HEK293 (cell line): ENCODE results near the gene RAB3C.

Source experiments
- CTCF ChIA-PET: fragments of 350-600 bp; formaldehyde crosslinking; extraction: SDS; loops from one replicate; lab custom pipeline; 2021; ENCODE audit warnings: antibody characterized with exemption; lab: Yijun Ruan, JAX
- POLR2A ChIA-PET: fragments of 300-600 bp; formaldehyde crosslinking; extraction: SDS; loops from one replicate; lab custom pipeline; 2020; ENCODE audit warnings: antibody characterized with exemption, inconsistent platforms; lab: Yijun Ruan, JAX
- H3K27ac ChIP-seq: fragments of 200-500 bp; sonication (Bioruptor generic); 2 replicates; pipeline ENCODE4 v1.5.1; 2014; ENCODE audit warnings: low read depth, low read length, control low read depth, inconsistent platforms; ENCODE audit errors: extremely low read depth
- H3K36me3 ChIP-seq, 2 experiments: fragments of 200-500 bp in 1 of 2; sonication (Bioruptor generic) in 1 of 2; 1 replicate in 1 of 2; 2 replicates in 1 of 2; pipeline ENCODE4 v1.5.1; 2014 to 2017; ENCODE audit warnings: inconsistent platforms in 2 of 2, low read length in 2 of 2; ENCODE audit not compliant: control insufficient read depth in 2 of 2, insufficient read depth in 1 of 2
- H3K4me1 ChIP-seq: fragments of 200-500 bp; sonication (Bioruptor generic); 2 replicates; pipeline ENCODE4 v1.5.1; 2014; ENCODE audit warnings: mild to moderate bottlenecking, low read length, inconsistent platforms; ENCODE audit not compliant: control insufficient read depth, insufficient read depth
- H3K4me3 ChIP-seq: 2 replicates; pipeline ENCODE4 v1.5.1; 2011; ENCODE audit warnings: low read depth, mild to moderate bottlenecking, control low read depth, low read length, moderate library complexity
- H3K9me3 ChIP-seq: fragments of 200-500 bp; sonication (Bioruptor generic); 2 replicates; pipeline ENCODE4 v1.5.1; 2014; ENCODE audit warnings: low read depth, low read length, inconsistent platforms; ENCODE audit not compliant: control insufficient read depth, insufficient read depth
- HOXC10 ChIP-seq: sonication (generic); formaldehyde crosslinking; IDR thresholded peaks from 2 replicates; pipeline ENCODE4 v1.8.1; 2023; ENCODE audit warnings: mild to moderate bottlenecking, missing genetic modification reagents
- IKZF3 ChIP-seq: fragments of 450-650 bp; IDR thresholded peaks from 2 replicates; pipeline ENCODE4 v1.5.0; 2018; ENCODE audit warnings: missing biosample characterization, mild to moderate bottlenecking, missing genetic modification characterization, moderate library complexity
- MEIS1 ChIP-seq: sonication (generic); formaldehyde crosslinking; IDR thresholded peaks from 2 replicates; pipeline ENCODE4 v1.8.1; 2022; ENCODE audit warnings: missing genetic modification reagents, mild to moderate bottlenecking, borderline replicate concordance
- OVOL3 ChIP-seq: fragments of 450-650 bp; formaldehyde crosslinking; IDR thresholded peaks from 2 replicates; pipeline ENCODE4 v1.5.1; 2016; ENCODE audit warnings: missing biosample characterization, missing genetic modification characterization
- PRDM1 ChIP-seq: fragments of 450-650 bp; formaldehyde crosslinking; IDR thresholded peaks from 2 replicates; pipeline ENCODE4; 2016; ENCODE audit warnings: missing biosample characterization, missing genetic modification characterization
- REPIN1 ChIP-seq: fragments of 450-650 bp; formaldehyde crosslinking; IDR thresholded peaks from 2 replicates; pipeline ENCODE4 v1.5.1; 2017; ENCODE audit warnings: missing biosample characterization, missing genetic modification characterization, low read depth
- SP3 ChIP-seq: fragments of 450-650 bp; formaldehyde crosslinking; IDR thresholded peaks from 2 replicates; pipeline ENCODE4 v1.5.1; 2016; ENCODE audit warnings: missing biosample characterization, missing genetic modification characterization
- ZFP3 ChIP-seq: fragments of 450-650 bp; formaldehyde crosslinking; IDR thresholded peaks from 2 replicates; pipeline ENCODE4 v1.5.1; 2016; ENCODE audit warnings: low read depth, missing biosample characterization, missing genetic modification characterization
- ZNF132 ChIP-seq: fragments of 450-650 bp; formaldehyde crosslinking; IDR thresholded peaks from 2 replicates; pipeline ENCODE4 v1.5.1; 2017; ENCODE audit warnings: missing biosample characterization, missing genetic modification characterization, borderline replicate concordance
- ZNF174 ChIP-seq: fragments of 450-650 bp; formaldehyde crosslinking; IDR thresholded peaks from 2 replicates; pipeline ENCODE4 v1.5.0; 2017; ENCODE audit warnings: missing biosample characterization, mild to moderate bottlenecking, missing genetic modification characterization
- ZNF2 ChIP-seq: fragments of 450-650 bp; formaldehyde crosslinking; IDR thresholded peaks from 2 replicates; pipeline ENCODE4 v1.5.1; 2016; ENCODE audit warnings: missing biosample characterization, missing genetic modification characterization
- ZNF354C ChIP-seq: fragments of 450-650 bp; formaldehyde crosslinking; IDR thresholded peaks from 2 replicates; pipeline ENCODE4 v1.5.1; 2016; ENCODE audit warnings: missing biosample characterization, missing genetic modification characterization, low read depth, borderline replicate concordance
- ZNF510 ChIP-seq: fragments of 450-650 bp; formaldehyde crosslinking; IDR thresholded peaks from 2 replicates; pipeline ENCODE4 v1.5.1; 2018; ENCODE audit warnings: mild to moderate bottlenecking, missing genetic modification characterization, missing biosample characterization; ENCODE audit not compliant: insufficient replicate concordance
- ZNF555 ChIP-seq: fragments of 450-650 bp; formaldehyde crosslinking; conservative IDR thresholded peaks from 2 replicates; pipeline ENCODE4 v1.5.1; 2017; ENCODE audit warnings: missing biosample characterization, mild to moderate bottlenecking, missing genetic modification characterization, inconsistent platforms
- ZNF600 ChIP-seq: fragments of 450-650 bp; formaldehyde crosslinking; IDR thresholded peaks from 2 replicates; pipeline ENCODE4 v1.5.1; 2016; ENCODE audit warnings: missing biosample characterization, missing genetic modification characterization
- ZNF626 ChIP-seq: fragments of 450-650 bp; sonication (Bioruptor Pico); formaldehyde crosslinking; IDR thresholded peaks from 2 replicates; pipeline ENCODE4 v1.5.1; 2018; ENCODE audit warnings: missing biosample characterization, missing genetic modification characterization, inconsistent platforms
- ZNF629 ChIP-seq: fragments of 450-650 bp; formaldehyde crosslinking; IDR thresholded peaks from 2 replicates; pipeline ENCODE4 v1.5.1; 2017; ENCODE audit warnings: missing biosample characterization, missing genetic modification characterization
- ZNF664 ChIP-seq: fragments of 450-650 bp; formaldehyde crosslinking; IDR thresholded peaks from 2 replicates; pipeline ENCODE4 v1.5.1; 2016; ENCODE audit warnings: missing biosample characterization, missing genetic modification characterization
- ZNF791 ChIP-seq: fragments of 450-650 bp; formaldehyde crosslinking; IDR thresholded peaks from 2 replicates; pipeline ENCODE4 v1.5.1; 2016; ENCODE audit warnings: missing biosample characterization, missing genetic modification characterization
- ZNF837 ChIP-seq: fragments of 450-650 bp; formaldehyde crosslinking; IDR thresholded peaks from 2 replicates; pipeline ENCODE4 v1.5.1; 2016; ENCODE audit warnings: missing biosample characterization, missing genetic modification characterization
- ZSCAN30 ChIP-seq: fragments of 450-650 bp; IDR thresholded peaks from 2 replicates; pipeline ENCODE4 v1.5.1; 2018; ENCODE audit warnings: missing biosample characterization, mild to moderate bottlenecking, missing genetic modification characterization, moderate library complexity
- TF ChIP-seq, protein P1 (sequence below): fragments of 450-650 bp; formaldehyde crosslinking; IDR thresholded peaks from 2 replicates; pipeline ENCODE4 v1.5.1; 2016; ENCODE audit warnings: missing biosample characterization, missing genetic modification characterization
- TF ChIP-seq, protein P2 (sequence below): fragments of 450-650 bp; formaldehyde crosslinking; IDR thresholded peaks from 2 replicates; pipeline ENCODE4 v1.5.1; 2016; ENCODE audit warnings: missing biosample characterization, missing genetic modification characterization

RAB3C gene

DNA sequence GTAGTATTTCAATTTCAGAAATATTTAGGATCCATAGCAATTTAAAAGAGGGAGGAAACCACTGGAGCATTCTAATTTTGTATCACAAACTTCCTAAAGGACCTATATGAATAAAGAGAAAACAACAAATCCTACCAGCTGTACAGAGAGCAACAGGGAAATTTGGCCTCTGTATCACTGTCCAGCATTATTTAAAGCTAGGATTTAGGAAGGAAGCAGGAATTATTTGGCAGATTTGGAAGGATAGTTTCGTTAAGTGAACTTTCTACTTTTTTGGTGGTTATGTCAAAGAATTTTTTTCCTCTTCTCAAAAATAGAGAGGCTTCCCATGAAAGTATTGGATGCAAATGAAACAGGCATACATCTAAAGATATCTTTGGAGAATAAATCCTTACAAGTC is 269.7 kb downstream of the RAB3C start:
- Histone ChIP-seq H3K36me3 (no peaks in the 10 kb centered on the region), H3K27ac (no peak overlapping the region), H3K4me1 (peaks cover 2% of the 10 kb centered on the region; the same call in 1 of the 2 replicates), H3K9me3 (no peaks in the 10 kb centered on the region), H3K4me3 (no peak overlapping the region)
- POLR2A ChIA-PET = no interaction called here
- no peak for TF ChIP-seq ZNF791 (tag by site-specific recombination)
- TF ChIP-seq ZNF626 (tag by site-specific recombination) = no peak
- no peak for TF ChIP-seq PRDM1 (tag by site-specific recombination)
- TF ChIP-seq ZNF354C (tag by site-specific recombination) = no peak
- TF ChIP-seq ZNF510 (tag by site-specific recombination) = no peak
- TF ChIP-seq ZNF2 (tag by site-specific recombination) = no peak
- CTCF ChIA-PET = interaction anchor here (0.7 to 9.1 kb wide), 3 partner anchors 11 to 354 kb away, joined by 3 to 118 read pairs (median 4); no protein-coding TSS in a partner anchor

DNA sequence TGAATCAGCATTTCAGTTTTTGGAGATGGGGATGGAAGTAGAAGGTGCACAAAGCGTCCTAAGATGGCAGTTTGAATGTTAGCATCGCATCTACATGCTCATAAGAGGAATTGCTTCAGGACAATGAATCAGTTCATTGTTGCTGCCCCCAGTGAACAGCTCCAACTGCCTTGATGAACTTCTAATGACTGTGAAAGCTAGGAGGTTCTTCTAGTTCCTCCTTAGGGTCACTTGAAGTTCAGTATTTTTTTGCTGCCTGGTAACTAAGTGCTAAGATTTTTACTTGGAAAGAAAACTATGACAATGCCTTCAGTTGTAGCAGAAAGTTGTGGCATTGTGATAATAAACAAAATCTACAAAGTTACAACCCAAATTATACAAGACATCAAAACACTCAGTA is 271.6 kb downstream of the RAB3C start:
- Histone ChIP-seq H3K27ac (no peak overlapping the region), H3K36me3 (no peaks in the 10 kb centered on the region), H3K9me3 (no peaks in the 10 kb centered on the region), H3K4me3 (no peak overlapping the region), H3K4me1 (peaks cover 2% of the 10 kb centered on the region; the same call in 1 of the 2 replicates)
- TF ChIP-seq ZSCAN30 (tag by site-specific recombination) (no peak), ZNF837 (tag by site-specific recombination) (no peak), ZFP3 (tag by site-specific recombination) (no peak), MEIS1 (no peak), IKZF3 (tag by site-specific recombination) (no peak), ZNF600 (no peak), ZNF664 (tag by site-specific recombination) (no peak), ZNF132 (tag by site-specific recombination) (no peak), HOXC10 (no peak), OVOL3 (tag by site-specific recombination) (no peak), ZNF555 (no peak), REPIN1 (tag by site-specific recombination) (no peak), ZNF2 (tag by site-specific recombination) (no peak), ZNF174 (no peak), ZNF629 (tag by site-specific recombination) (no peak), SP3 (tag by site-specific recombination) (no peak), ZNF626 (tag by site-specific recombination) (no peak)
- TF ChIP-seq, protein P1, sequence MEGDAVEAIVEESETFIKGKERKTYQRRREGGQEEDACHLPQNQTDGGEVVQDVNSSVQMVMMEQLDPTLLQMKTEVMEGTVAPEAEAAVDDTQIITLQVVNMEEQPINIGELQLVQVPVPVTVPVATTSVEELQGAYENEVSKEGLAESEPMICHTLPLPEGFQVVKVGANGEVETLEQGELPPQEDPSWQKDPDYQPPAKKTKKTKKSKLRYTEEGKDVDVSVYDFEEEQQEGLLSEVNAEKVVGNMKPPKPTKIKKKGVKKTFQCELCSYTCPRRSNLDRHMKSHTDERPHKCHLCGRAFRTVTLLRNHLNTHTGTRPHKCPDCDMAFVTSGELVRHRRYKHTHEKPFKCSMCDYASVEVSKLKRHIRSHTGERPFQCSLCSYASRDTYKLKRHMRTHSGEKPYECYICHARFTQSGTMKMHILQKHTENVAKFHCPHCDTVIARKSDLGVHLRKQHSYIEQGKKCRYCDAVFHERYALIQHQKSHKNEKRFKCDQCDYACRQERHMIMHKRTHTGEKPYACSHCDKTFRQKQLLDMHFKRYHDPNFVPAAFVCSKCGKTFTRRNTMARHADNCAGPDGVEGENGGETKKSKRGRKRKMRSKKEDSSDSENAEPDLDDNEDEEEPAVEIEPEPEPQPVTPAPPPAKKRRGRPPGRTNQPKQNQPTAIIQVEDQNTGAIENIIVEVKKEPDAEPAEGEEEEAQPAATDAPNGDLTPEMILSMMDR (tag by site-specific recombination) = no peak
- TF ChIP-seq, protein P2, sequence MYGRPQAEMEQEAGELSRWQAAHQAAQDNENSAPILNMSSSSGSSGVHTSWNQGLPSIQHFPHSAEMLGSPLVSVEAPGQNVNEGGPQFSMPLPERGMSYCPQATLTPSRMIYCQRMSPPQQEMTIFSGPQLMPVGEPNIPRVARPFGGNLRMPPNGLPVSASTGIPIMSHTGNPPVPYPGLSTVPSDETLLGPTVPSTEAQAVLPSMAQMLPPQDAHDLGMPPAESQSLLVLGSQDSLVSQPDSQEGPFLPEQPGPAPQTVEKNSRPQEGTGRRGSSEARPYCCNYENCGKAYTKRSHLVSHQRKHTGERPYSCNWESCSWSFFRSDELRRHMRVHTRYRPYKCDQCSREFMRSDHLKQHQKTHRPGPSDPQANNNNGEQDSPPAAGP (tag by site-specific recombination) = no peak
- ChIA-PET CTCF (interaction anchor here (0.9 to 9.1 kb wide), 4 partner anchors 17 to 355 kb away, joined by 3 to 118 read pairs (median 4); no protein-coding TSS in a partner anchor), POLR2A (no interaction called here)
